ENCODE measurements around the gene TESK1. TPM values are rescaled to one million over a fixed set of nuclear protein-coding genes. Genes with fewer than 3 reads are reported as not detected.
A peak's percentile ranks its signal among the peaks of the same experiment; 100 is the strongest.
"Not testable (repeated sequence)": the region's sequence is repeated elsewhere in the genome, so short reads cannot be mapped to it uniquely, and the experiment has no call there.

The TESK1 gene
- total RNA-seq, 2 donors from 2014 or later = 19.4 to 61.3 TPM

DNA sequence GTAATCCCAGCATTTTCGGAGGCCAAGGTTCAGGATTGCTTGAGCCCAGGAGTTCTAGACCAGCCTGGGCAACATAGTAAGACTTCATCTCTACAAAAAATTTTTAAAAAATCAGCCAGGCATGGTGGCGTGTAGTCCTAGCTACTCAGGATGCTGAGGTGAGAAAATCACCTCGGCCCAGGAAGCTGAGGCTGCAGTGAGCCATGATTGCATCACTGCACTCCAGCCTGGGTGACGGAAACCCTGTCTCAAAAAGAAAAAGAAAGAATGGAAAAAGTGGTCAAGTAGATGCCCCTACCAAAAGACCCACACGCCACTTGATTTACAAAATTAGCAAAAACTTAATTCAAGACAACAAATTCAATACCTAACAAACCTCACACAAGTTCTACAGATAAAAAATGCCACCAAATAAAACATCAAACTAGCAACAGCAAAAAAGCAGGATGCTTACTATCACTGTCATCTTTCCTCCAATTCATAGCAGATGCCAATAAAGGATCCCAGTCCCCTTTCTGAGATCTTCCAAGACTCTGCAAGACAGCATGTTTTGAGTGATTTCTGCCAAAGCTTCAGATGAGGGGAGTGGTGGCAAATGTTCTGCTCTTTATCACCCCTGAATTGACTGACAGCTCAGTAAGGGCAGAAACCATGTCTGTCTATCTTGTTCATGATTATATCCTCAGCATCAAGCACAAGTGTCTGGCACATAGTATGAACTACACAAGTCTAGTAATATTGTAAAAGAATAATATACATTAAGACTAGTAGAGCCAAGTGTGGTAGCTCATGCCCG, 34.2 kb upstream of the TESK1 start:
- Mint-ChIP-seq H3K36me3 (peaks cover 0 to 14% of the 10 kb centered on the region in 2 donors), H3K27ac (peak overlapping the region; percentile 79 to 84), H3K9me3 (peaks cover 0 to 5% of the 10 kb centered on the region in 2 donors)
- ATAC-seq (peak; percentile 95 to 98), DNase-seq (ENCODE audit: low spot score in 2 of 2) (peak; percentile 24 to 65)

DNA sequence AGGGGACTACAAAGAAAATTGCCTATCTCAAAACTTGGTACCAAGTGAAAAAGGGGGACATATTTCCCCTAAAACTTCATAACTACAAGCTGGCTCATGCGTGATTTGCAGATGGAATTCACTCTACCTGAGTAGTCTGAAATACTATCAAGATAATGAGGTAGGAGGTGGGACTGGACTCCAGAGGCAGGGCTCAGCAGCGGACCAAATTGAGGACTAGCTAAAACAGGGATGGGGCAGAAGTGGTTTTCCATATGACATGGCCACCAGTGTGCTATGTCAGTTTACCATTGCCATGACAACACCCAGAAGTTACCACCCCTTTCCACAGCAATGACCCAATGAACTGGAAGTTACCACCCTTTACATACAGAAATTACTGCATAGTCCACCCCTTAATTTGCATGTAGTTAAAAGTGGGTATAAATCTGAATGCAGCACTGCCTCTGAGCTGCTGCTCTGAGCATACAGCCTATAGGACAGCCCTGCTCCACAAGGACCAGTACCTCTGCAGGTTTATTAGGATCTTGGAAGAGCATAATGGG, 30.4 kb upstream of the TESK1 start:
- no peak for ATAC-seq
- no peak overlapping the region for H3K27ac Mint-ChIP-seq
- peaks cover 8 to 25% of the 10 kb centered on the region in 2 donors for H3K9me3 Mint-ChIP-seq
- peaks cover 6 to 34% of the 10 kb centered on the region in 2 donors for H3K36me3 Mint-ChIP-seq
- DNase-seq (ENCODE audit: low spot score in 2 of 2) = no peak

DNA sequence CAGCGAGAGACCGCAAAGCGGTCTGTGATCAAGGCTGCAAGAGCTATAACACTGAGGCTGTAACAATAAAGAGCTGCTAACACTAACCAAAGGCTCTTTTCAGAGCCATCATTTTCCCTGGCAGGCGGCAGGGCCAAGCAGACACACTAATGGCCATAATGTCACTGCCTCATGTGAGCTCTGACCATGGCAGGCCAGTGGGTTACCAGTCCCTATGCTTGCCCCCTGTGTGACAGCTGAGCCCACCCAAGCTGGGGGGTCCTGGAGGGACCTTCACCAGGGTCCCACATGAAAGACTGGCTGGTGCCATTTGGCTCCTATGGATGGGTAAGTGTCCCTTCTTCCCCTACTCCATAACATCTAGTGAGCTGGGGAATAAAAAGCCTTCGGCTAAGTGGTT, 29.6 kb upstream of the TESK1 start:
- DNase-seq (ENCODE audit: low spot score in 2 of 2) (no peak), ATAC-seq (no peak)
- Mint-ChIP-seq H3K9me3 (peaks cover 15 to 29% of the 10 kb centered on the region in 2 donors), H3K27ac (no peak overlapping the region), H3K36me3 (peaks cover 14 to 40% of the 10 kb centered on the region in 2 donors)

DNA sequence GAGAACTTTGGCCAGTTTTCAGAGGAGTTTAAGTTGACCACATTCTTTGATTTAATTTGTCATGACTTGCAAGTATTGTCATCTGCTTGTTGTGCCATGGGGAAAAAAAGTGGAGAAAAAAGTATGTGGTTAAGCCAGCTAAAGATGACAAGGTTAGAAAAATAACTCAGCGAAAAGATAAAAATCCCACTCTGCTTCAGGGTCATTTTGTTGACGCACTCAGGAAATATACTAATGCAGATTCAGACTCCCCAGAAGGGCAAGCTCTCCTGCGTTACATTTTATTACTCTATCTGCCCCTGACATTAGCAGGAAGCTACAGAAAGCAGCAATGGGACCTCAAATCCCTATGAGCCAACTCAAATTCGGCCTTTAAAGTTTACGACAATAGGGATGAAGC, 27.6 kb upstream of the TESK1 start:
- Mint-ChIP-seq H3K9me3 (peaks cover 24 to 43% of the 10 kb centered on the region in 2 donors), H3K27ac (peak overlapping the region in 1 of 2 donors; percentile 43), H3K36me3 (peaks cover 29 to 58% of the 10 kb centered on the region in 2 donors)
- ATAC-seq (no peak), DNase-seq (ENCODE audit: low spot score in 2 of 2) (no peak)

DNA sequence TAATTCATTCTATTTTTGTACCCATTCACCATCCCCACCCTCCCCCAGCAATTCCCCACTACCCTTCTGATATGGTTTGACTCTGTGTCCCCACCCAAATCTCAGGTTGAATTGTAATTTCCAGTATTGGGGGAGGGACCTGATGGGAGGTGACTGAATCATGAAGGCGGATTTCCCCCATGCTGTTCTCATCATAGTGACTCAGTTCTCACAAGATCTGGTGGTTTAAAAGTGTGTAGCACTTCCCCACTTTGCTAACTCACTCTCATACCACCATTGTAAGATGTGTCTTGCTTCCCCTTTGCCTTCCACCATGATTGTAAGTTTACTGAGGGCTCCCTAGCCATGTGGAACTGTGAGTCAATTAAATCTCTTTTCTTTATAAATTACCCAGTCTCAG, 25.9 kb upstream of the TESK1 start:
- Mint-ChIP-seq H3K9me3 (peaks cover 24 to 45% of the 10 kb centered on the region in 2 donors), H3K36me3 (peaks cover 29 to 61% of the 10 kb centered on the region in 2 donors), H3K27ac (peak overlapping the region; percentile 7 to 88)
- DNase-seq (ENCODE audit: low spot score in 2 of 2) (peak in 1 of 2 donors; percentile 31), ATAC-seq (peak; percentile 96 to 98)

DNA sequence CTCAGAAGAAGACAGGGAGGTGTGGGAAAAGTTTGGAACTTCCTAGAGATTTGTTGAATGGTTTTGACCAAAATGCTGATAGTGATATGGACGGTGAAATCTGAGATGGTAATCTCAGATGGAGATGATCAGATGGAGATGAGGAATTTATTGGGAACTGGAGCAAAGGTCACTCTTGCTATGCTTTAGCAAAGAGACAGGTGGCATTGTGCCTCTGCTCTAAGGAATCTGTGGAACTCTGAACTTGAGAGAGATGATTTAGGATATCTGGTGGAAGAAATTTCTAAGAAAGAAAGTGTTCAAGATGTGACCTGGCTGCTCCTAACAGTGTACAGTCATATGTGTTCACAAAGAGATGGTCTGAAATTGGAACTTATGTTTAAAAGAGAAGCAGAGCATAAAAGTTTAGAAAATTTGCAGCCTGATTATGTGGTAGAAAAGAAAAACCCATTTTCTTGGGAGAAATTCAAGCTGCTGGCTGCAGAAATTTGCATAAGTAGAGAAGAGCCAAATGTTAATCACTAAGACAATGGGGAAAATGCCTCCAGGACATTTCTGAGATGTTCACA, 25.3 kb upstream of the TESK1 start:
- Mint-ChIP-seq H3K36me3 (peaks cover 29 to 61% of the 10 kb centered on the region in 2 donors), H3K27ac (peak overlapping the region; percentile 57 to 88), H3K9me3 (peaks cover 24 to 46% of the 10 kb centered on the region in 2 donors)
- ATAC-seq; DNase-seq (ENCODE audit: low spot score in 2 of 2): not testable (repeated sequence)

DNA sequence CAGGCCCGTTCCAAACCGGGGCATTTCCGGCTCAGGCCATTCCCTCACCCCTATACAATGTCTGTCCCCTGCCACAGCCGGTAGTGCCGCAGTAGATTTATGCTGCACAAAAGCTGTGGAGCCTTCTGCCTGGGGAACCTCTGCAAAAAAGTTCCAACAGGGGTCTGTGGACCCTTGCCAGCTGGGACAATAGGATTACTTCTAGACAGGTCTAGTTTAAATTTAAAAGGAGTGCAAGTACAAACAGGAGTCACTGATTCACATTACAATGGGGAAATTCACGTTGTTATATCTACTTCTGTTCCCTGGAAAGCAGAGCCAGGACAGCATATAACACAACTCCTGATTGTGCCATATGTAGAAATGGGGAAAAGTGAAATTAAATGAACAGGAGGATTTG, 21.5 kb upstream of the TESK1 start:
- not testable (repeated sequence) for DNase-seq (ENCODE audit: low spot score in 2 of 2)
- peaks cover 21 to 45% of the 10 kb centered on the region in 2 donors for H3K9me3 Mint-ChIP-seq

DNA sequence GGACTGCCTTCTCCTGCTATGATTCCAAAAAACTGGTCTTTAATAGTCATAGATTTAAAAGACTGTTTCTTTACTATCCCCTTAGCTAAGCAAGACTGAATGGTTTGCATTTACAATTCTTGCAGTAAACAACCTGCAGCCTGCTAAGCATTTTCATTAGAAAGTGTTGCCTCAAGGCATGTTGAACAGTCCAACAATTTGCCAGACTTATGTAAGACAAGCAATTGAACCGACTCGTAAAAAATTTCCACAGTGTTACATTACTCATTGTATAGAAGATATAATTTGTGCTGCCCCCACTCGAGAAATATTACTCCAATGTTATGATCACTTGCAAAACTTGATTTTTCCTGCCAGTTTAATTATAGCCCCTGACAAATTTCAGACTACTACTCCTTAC, 20.4 kb upstream of the TESK1 start:
- ATAC-seq; H3K27ac Mint-ChIP-seq; DNase-seq (ENCODE audit: low spot score in 2 of 2): not testable (repeated sequence)
- Mint-ChIP-seq H3K36me3 (peaks cover 47 to 57% of the 10 kb centered on the region in 2 donors), H3K9me3 (peaks cover 16 to 39% of the 10 kb centered on the region in 2 donors)

More for the DNA sequence above, 21.5 kb upstream of the TESK1 start:
- not testable (repeated sequence) for H3K27ac Mint-ChIP-seq, ATAC-seq
- peaks cover 53 to 62% of the 10 kb centered on the region in 2 donors for H3K36me3 Mint-ChIP-seq

DNA sequence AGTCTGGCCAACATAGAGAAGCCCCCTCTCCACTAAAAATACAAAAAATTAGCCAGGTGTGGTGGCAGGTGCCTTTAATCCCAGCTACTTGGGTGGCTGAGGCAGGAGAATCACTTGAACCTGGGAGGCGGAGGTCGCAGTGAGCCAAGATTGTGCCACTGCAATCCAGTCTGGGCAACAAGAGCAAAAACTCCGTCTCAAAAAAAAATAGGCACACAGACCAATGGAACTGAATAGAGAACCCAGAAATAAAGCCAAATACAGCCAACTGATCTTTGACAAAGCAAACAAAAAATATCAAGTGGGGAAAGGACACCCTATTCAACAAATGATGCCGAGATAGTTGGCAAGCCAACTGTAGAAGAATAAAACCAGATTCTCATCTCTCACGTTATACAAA, 16.6 kb upstream of the TESK1 start:
- peaks cover 6 to 30% of the 10 kb centered on the region in 2 donors for H3K9me3 Mint-ChIP-seq
- H3K27ac Mint-ChIP-seq; DNase-seq (ENCODE audit: low spot score in 2 of 2); ATAC-seq: not testable (repeated sequence)
- H3K36me3 Mint-ChIP-seq = peaks cover 39 to 46% of the 10 kb centered on the region in 2 donors

DNA sequence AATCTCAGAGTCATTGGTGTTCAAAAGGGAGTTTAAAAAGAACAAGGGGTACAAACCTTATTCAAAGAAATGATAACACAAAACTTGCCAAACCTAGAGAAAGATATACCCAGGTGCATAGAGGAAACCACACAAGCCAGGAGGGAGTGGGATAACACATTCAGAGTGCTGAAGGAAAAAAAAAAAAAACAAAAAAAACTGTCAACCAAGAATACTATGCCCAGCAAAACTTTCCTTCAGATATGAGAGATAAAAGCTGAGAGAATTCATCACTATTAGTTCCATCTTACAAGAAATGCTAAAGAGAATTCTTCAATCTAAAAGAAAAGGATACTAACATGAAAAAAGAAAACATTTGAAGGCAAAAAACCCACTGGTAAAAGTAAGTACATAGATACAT, 11.5 kb upstream of the TESK1 start:
- ATAC-seq (no peak), DNase-seq (ENCODE audit: low spot score in 2 of 2) (no peak)
- H3K36me3 Mint-ChIP-seq = peaks cover 20 to 37% of the 10 kb centered on the region in 2 donors
- H3K27ac Mint-ChIP-seq = no peak overlapping the region
- peaks cover 8 to 28% of the 10 kb centered on the region in 2 donors for H3K9me3 Mint-ChIP-seq

DNA sequence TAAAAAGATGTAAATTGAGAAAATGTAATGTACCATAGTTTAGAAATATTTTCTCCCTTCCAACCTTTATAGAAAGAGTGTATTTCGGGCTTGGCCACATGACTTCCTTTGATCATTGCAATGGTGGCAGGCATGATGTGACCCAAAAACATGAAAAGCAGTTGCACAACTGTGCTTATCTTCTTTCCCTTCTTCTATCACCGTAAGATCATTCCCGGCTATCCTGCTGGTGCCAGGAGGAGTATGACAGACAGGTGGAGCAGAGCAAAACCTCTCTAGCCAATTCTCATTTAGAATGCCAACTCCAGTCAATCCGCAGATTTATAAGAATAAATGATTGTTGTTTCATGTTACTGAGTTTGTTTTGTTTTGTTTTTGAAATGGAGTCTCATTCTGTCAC, 10.6 kb upstream of the TESK1 start:
- ATAC-seq (no peak), DNase-seq (ENCODE audit: low spot score in 2 of 2) (no peak)
- no peak overlapping the region for H3K27ac Mint-ChIP-seq
- peaks cover 8 to 28% of the 10 kb centered on the region in 2 donors for H3K9me3 Mint-ChIP-seq
- peaks cover 20 to 31% of the 10 kb centered on the region in 2 donors for H3K36me3 Mint-ChIP-seq

DNA sequence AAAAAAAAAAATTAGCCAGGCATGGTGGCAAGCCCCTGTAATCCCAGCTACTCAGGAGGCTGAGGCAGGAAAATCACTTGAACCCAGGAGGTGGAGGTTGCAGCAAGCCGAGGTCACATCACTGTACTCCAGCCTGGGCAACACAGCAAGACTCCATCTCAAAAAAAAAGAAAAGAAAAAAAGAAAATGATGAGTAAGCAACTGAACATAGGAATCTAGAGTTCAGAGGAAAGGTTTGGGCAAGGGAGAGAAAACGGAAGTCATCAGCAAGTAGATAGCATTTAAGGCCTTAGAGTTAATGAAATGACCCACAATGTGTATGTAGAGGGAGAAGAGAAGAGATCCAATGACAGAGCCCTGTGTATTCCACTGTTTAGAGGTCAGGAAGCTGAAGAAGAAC, 8.2 kb upstream of the TESK1 start:
- not testable (repeated sequence) for ATAC-seq; DNase-seq (ENCODE audit: low spot score in 2 of 2); H3K27ac Mint-ChIP-seq
- Mint-ChIP-seq H3K36me3 (peaks cover 18 to 27% of the 10 kb centered on the region in 2 donors), H3K9me3 (peaks cover 8 to 28% of the 10 kb centered on the region in 2 donors)

DNA sequence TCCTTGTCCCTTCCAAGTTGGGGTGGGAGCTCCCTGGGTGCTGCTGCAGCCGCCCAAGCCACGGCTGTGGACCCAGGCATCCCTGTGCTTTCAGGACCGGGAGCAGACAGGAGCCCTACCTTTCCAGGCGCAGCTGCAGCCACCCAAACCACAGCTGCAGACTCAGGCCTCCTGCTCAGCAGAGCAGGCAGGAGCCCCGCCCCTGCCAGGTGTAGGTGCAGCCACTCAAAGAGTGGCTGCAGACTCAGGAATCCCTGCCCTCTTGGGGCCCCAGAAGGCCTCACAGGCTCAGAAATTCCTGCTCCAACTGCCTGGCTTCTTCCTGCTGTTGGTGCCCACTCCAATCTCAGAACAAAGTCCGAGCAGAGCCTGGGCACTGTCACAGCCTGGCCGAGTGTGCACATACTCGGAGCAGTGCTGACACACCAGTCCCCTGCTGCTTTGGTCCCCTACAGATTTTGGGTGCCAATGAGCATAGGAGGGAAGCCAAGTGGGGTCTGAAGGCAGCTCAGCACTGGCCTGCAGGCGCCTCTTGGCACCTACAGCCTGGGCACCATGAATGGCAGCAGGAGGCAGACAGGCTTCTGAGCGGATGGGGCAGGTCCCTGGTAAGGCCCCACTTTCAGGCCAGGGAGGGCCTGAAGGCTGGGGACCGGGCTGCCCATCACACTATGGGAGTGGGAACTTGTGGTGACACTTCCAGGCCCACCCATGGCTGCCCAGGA, 6.0 kb upstream of the TESK1 start:
- H3K27ac Mint-ChIP-seq = no peak overlapping the region
- H3K36me3 Mint-ChIP-seq = peaks cover 10 to 25% of the 10 kb centered on the region in 2 donors
- no peak for DNase-seq (ENCODE audit: low spot score in 2 of 2)
- peaks cover 0 to 18% of the 10 kb centered on the region in 2 donors for H3K9me3 Mint-ChIP-seq
- ATAC-seq = no peak

DNA sequence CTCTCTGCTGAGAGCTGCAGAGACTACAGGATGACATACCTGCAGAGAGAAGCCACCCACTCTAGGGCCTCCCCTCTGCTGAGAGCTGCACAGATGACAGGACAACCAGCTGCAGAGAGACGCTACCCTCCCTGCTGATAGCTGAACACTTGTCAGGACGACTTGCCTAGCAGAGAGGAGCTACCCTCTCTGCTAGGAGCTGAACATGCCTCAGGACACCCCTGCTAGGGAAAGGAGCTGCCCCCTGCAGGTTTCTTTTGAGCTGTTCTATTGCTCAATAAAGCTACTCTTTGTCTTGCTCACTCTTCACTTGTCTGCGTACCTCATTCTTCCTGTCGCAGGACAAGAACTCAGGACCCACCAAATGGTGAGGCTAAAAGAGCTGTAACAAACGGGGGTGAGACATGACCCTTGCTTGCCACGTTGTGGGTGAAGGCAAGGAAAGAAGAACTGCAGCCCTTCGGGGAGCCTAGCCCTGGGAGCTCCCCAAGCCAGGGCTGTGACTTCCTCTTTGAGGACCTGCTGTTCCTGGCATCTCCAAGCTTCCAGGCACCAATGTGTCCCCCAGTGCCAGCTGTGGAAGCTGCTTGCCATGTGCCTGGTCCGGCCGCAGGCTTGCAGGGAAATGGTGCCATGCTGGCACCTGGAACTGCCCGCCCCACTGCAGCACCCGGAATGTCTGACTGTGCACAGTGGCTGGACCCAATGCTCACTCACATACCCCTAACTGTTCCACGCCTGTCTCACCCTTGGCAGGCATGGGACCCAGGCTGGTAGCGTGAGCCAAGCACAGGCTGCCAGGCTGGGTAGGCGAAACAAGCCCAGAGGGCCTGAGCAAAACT, 5.1 kb upstream of the TESK1 start:
- Mint-ChIP-seq H3K27ac (no peak overlapping the region), H3K9me3 (peaks cover 0 to 12% of the 10 kb centered on the region in 2 donors), H3K36me3 (peaks cover 15 to 22% of the 10 kb centered on the region in 2 donors)
- DNase-seq (ENCODE audit: low spot score in 2 of 2) (no peak), ATAC-seq (no peak)

DNA sequence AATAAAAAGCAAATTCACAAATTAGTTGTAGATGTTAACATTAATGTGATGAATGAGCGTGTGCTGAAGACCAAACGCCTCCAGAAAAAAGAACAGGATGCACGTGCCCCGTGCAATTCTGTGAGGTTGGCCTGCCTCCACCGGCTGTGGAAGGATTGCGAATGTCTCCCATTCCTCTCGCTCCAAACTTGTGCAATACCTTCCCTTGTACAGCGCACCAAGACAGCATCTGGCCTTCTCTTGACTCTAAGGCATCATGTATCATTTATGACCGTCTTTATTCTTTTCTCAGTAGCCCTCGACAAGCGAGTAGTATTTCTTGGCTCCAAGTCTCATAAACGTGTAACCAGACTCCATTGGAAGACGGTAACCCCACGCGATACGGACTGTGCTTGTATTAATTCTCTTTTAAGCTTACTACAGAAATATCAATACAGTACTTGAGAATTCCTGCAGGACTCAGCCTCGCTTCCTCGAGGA, 1.5 kb upstream of the TESK1 start:
- ATAC-seq = no peak
- H3K27ac Mint-ChIP-seq = peak overlapping the region; percentile 96 to 100
- H3K36me3 Mint-ChIP-seq = peaks cover 15 to 22% of the 10 kb centered on the region in 2 donors
- DNase-seq (ENCODE audit: low spot score in 2 of 2) = no peak
- peaks cover 0 to 8% of the 10 kb centered on the region in 2 donors for H3K9me3 Mint-ChIP-seq
